Ishikawa (cell line): Measurements from ENCODE around the gene INPP5K.

Experiments used
- CEBPB ChIP-seq: IDR thresholded peaks from 2 replicates; pipeline ENCODE4 v1.6.1; 2012
- EGR1 ChIP-seq: IDR thresholded peaks from 2 replicates; pipeline ENCODE4 v1.6.1; 2012
- EP300 ChIP-seq: IDR thresholded peaks from 2 replicates; pipeline ENCODE4 v1.6.1; 2012; ENCODE audit warnings: borderline replicate concordance
- MAX ChIP-seq: IDR thresholded peaks from 2 replicates; pipeline ENCODE4 v1.6.1; 2012
- NFIC ChIP-seq: IDR thresholded peaks from 2 replicates; pipeline ENCODE4 v1.6.1; 2012
- RAD21 ChIP-seq: IDR thresholded peaks from 2 replicates; pipeline ENCODE4 v1.6.1; 2012; ENCODE audit warnings: low read depth
- REST ChIP-seq: IDR thresholded peaks from 2 replicates; pipeline ENCODE4 v1.6.1; 2012; ENCODE audit warnings: low read depth, mild to moderate bottlenecking
- TCF12 ChIP-seq: IDR thresholded peaks from 2 replicates; pipeline ENCODE4 v1.6.1; 2012; ENCODE audit warnings: low read depth
- TF ChIP-seq, protein P1 (sequence below): IDR thresholded peaks from 2 replicates; pipeline ENCODE4 v1.6.1; 2012

DNA sequence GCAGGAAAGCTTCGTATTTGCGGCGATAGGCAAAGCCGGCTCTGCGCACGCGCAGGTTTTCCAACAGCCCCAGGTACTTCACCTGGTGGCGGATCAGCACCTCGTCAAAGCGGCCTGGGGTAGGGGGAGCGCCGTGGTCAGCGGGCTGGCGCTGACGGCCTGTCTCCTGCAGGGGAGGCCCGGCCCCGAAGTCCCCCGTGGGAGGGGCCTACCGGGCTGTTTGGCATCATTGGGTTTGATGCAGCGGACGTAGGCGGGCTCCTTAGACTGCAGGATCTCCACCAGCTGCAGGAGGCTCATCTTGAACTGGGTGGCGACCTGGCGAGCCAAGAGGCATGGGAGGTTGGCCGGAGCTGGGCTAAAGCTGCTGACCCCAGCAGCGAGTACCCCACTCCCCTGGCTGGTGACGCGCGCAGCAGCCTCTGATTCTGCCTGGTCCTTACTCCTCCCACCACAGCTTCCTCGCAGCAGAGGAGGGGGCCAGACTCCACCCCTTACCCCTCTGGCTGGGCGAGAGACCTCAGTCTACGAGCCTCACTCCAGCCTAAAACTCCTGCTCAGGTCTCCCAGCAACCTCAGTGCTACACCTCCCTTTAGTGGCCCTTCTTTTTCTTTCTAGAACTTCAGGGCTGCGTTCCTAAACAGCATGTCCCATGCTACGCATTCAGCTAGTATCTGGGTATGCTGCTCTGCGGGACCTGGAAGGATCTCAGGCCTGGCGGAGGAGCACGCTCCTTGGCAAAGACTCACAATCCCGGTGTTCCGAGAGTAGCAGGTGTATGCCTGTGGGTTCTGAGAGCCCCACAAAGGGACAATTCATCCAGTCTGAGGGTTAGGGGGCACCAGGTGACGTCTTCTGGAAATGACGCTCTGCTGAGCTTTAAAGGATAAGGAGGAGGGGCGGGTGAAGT is 44.2 kb downstream of the INPP5K start:
- TF ChIP-seq TCF12 (no peak), REST (no peak), EP300 (no peak), MAX (no peak), RAD21 (no peak), EGR1 (no peak), CEBPB (no peak), NFIC (no peak)
- TF ChIP-seq, protein P1, sequence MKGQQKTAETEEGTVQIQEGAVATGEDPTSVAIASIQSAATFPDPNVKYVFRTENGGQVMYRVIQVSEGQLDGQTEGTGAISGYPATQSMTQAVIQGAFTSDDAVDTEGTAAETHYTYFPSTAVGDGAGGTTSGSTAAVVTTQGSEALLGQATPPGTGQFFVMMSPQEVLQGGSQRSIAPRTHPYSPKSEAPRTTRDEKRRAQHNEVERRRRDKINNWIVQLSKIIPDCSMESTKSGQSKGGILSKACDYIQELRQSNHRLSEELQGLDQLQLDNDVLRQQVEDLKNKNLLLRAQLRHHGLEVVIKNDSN: no peak
